DOHH2 (cell line): ENCODE measurements around the gene TMEM132D.

Source experiments
- H3F3A ChIP-seq: fragments of 200-600 bp; sonication (generic), shearing (Covaris generic); 2 replicates; pipeline ENCODE4 v1.6.0; 2016; ENCODE audit warnings: antibody characterized with exemption, mild to moderate bottlenecking; ENCODE audit not compliant: control insufficient read depth, insufficient read depth
- H3K27ac ChIP-seq: fragments of 200-600 bp; sonication (generic); 2 replicates; pipeline ENCODE4 v1.5.1; 2014; ENCODE audit warnings: low read depth, mild to moderate bottlenecking, low read length, moderate library complexity
- H3K27me3 ChIP-seq: fragments of 200-600 bp; sonication (generic); 2 replicates; pipeline ENCODE4 v1.6.1; 2014; ENCODE audit warnings: mild to moderate bottlenecking, low read length, mixed read lengths; ENCODE audit not compliant: control insufficient read depth
- H3K36me3 ChIP-seq: fragments of 200-600 bp; sonication (generic); 2 replicates; pipeline ENCODE4 v1.6.1; 2014; ENCODE audit warnings: mild to moderate bottlenecking, low read length, moderate library complexity, mixed read lengths; ENCODE audit not compliant: control insufficient read depth
- H3K4me1 ChIP-seq: fragments of 200-600 bp; sonication (generic); 2 replicates; pipeline ENCODE4 v1.6.1; 2014; ENCODE audit warnings: mild to moderate bottlenecking, low read length, mixed read lengths; ENCODE audit not compliant: control insufficient read depth
- H3K4me2 ChIP-seq: fragments of 200-600 bp; sonication (generic); 2 replicates; pipeline ENCODE4 v1.6.0; 2014; ENCODE audit warnings: mild to moderate bottlenecking, low read length, moderate library complexity
- H3K4me3 ChIP-seq: fragments of 200-600 bp; sonication (generic); 2 replicates; pipeline ENCODE4 v1.5.1; 2014; ENCODE audit warnings: mild to moderate bottlenecking, low read length, mixed read lengths
- H3K79me2 ChIP-seq: fragments of 200-600 bp; sonication (generic); 2 replicates; pipeline ENCODE4 v1.6.1; 2014; ENCODE audit warnings: mild to moderate bottlenecking, low read length, mixed read lengths; ENCODE audit not compliant: control insufficient read depth
- H3K9me2 ChIP-seq: fragments of 200-600 bp; sonication (generic); replicated peaks from 2 replicates; pipeline ENCODE4 v1.6.1; 2014; ENCODE audit warnings: mild to moderate bottlenecking, low read length, mixed read lengths; ENCODE audit not compliant: control insufficient read depth
- H3K9me3 ChIP-seq: fragments of 200-600 bp; sonication (generic); 2 replicates; pipeline ENCODE4 v1.6.1; 2014; ENCODE audit warnings: antibody characterized with exemption, low read length, mixed read lengths; ENCODE audit not compliant: control insufficient read depth, insufficient read depth
- H4K20me1 ChIP-seq: fragments of 200-600 bp; sonication (generic); 2 replicates; pipeline ENCODE4 v1.6.0; 2014; ENCODE audit warnings: low read depth, mild to moderate bottlenecking, antibody characterized with exemption, low read length, moderate library complexity; ENCODE audit not compliant: control insufficient read depth, insufficient read depth
- EZH2phosphoT487 ChIP-seq: fragments of 200-600 bp; sonication (generic); IDR thresholded peaks from 2 replicates; pipeline ENCODE4 v1.6.1; 2017; ENCODE audit warnings: borderline replicate concordance, mild to moderate bottlenecking, antibody characterized with exemption, low read length, moderate library complexity, mixed read lengths
- TF ChIP-seq, protein P1 (sequence below): fragments of 200-600 bp; sonication (generic); IDR thresholded peaks from one replicate; pipeline ENCODE4 v1.5.1; 2014; ENCODE audit warnings: antibody characterized with exemption, mild to moderate bottlenecking, low read depth, low read length; ENCODE audit not compliant: poor library complexity, severe bottlenecking

TMEM132D gene

DNA sequence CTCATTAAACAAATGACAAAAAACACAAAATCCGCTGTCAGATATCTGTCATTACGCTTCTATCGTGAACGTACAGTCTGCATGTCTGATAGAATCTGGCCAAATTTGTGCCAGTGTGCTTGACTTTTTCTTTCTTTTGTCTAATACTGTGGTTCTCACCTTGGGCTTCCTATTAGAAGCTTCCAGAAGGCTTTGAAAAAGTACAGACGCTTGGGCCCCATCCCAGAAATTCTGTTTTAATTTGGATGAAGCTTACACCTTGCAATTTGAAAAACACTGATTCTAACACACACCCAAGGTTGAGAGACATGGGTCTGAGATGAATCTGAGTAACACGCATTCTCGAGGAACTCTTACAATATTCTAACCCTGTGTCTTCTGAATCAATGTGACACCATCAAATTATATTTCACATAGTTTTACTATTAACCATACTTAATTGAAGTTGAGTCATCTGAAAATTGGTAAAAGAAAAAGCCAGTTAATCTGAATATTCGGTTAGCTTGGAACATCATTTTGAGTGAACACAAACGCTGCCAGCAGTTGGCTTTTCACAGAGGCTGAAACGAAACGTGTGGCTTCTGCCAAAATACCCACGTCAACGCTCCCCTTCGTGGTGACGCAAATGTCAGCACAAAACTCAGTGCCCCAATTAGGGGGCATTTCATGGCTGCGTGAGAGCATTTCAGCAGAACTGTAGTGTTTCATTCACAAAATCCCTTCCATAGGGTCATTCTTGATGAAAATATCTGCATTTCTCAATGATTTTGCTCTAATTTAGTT lies 420.5 kb downstream of the TMEM132D start:
- H3K4me3 ChIP-seq: no peak overlapping the region

DNA sequence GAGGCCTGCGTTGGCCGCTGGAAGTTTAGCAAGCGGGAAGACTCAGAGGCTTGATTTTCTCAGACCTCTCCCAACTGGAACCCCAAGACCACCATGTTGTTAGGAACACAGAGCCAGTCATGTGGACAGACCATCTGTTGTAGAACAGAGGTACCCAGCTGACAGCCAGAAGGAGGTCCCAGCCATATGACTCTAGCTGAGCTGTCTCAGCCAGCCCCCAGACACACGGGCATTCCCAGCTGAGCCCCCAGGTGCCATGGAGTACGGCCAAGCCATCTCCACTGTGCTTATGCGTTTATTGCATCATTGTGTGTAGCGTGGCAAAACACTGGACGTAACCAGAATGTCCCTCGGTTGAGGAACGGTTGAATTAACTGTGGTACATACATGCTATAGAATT lies 421.9 kb downstream of the TMEM132D start:
- Histone ChIP-seq H3F3A (no peaks in the 10 kb centered on the region), H3K36me3 (no peaks in the 10 kb centered on the region), H4K20me1 (no peaks in the 10 kb centered on the region), H3K27me3 (no peaks in the 10 kb centered on the region), H3K4me3 (no peak overlapping the region), H3K27ac (no peak overlapping the region), H3K4me2 (no peak overlapping the region), H3K79me2 (no peaks in the 10 kb centered on the region), H3K9me3 (no peaks in the 10 kb centered on the region), H3K9me2 (no peaks in the 10 kb centered on the region), H3K4me1 (no peaks in the 10 kb centered on the region)
- TF ChIP-seq, protein P1, sequence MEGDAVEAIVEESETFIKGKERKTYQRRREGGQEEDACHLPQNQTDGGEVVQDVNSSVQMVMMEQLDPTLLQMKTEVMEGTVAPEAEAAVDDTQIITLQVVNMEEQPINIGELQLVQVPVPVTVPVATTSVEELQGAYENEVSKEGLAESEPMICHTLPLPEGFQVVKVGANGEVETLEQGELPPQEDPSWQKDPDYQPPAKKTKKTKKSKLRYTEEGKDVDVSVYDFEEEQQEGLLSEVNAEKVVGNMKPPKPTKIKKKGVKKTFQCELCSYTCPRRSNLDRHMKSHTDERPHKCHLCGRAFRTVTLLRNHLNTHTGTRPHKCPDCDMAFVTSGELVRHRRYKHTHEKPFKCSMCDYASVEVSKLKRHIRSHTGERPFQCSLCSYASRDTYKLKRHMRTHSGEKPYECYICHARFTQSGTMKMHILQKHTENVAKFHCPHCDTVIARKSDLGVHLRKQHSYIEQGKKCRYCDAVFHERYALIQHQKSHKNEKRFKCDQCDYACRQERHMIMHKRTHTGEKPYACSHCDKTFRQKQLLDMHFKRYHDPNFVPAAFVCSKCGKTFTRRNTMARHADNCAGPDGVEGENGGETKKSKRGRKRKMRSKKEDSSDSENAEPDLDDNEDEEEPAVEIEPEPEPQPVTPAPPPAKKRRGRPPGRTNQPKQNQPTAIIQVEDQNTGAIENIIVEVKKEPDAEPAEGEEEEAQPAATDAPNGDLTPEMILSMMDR: no peak
- no peak for TF ChIP-seq EZH2phosphoT487

More for the DNA sequence above, 420.5 kb downstream of the TMEM132D start:
- Histone ChIP-seq H3F3A (no peaks in the 10 kb centered on the region), H3K79me2 (no peaks in the 10 kb centered on the region), H3K27me3 (no peaks in the 10 kb centered on the region), H3K4me2 (no peak overlapping the region), H3K9me3 (no peaks in the 10 kb centered on the region), H3K4me1 (no peaks in the 10 kb centered on the region), H3K36me3 (no peaks in the 10 kb centered on the region), H3K9me2 (no peaks in the 10 kb centered on the region), H3K27ac (no peak overlapping the region), H4K20me1 (no peaks in the 10 kb centered on the region)
- TF ChIP-seq EZH2phosphoT487: no peak
- TF ChIP-seq, protein P1: no peak

DNA sequence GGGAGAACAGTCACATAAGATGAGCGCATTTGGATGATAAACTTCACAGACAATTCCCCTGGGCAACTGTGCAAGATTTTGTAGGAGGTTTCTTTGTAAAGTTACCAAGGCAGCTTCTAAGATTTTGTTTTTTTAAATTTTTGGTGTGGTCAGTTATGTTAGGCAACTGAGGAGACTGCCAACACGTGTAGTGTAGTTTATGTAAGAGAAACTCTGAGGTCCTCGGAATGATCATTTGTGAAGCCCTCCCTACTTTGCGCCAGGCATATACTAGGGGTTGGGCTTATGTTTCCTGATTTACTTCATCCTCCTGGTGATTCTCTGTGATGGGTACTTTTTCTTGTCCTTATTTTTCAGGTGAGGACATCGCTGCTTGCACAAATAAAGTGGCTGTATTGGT lies 433.6 kb downstream of the TMEM132D start:
- Histone ChIP-seq H3K9me2 (no peaks in the 10 kb centered on the region), H3K4me3 (no peak overlapping the region), H3F3A (no peaks in the 10 kb centered on the region), H4K20me1 (no peaks in the 10 kb centered on the region), H3K79me2 (no peaks in the 10 kb centered on the region), H3K4me2 (no peak overlapping the region), H3K4me1 (no peaks in the 10 kb centered on the region), H3K27ac (no peak overlapping the region), H3K9me3 (peaks cover 6% of the 10 kb centered on the region; the same call in 1 of the 2 replicates), H3K36me3 (no peaks in the 10 kb centered on the region), H3K27me3 (no peaks in the 10 kb centered on the region)
- TF ChIP-seq, protein P1: no peak
- TF ChIP-seq EZH2phosphoT487: no peak
